ENCODE results near the gene KLK6.

DNA sequence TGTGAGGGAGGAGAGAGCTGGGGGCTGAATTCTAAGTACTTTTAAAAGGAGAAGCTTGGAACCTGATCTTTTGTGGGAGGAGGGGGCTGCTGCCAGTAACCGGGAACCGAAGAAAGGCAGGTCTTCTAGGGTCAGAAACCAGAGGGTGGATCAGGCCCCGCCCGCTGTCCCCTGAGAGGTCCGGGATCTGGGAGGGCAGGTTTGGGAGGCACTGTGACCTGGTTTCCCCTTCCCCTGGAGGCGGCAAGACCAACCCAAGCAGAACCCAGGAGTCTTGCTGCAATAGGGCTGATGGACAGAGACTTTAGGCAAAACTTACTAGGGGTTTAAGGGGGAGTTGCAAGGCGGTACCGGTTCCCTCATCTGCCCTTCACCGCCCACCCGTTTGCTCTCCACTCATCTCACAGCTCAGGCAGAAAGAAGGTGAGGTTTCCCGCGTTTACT lies 32.7 kb upstream of the KLK6 start:
- TF ChIP-seq POLR2A (IDR thresholded peaks at IDR 0.05; ENCODE audit: low read depth, low read length) (no peak), POLR2AphosphoS5 (IDR thresholded peaks at IDR 0.05; ENCODE audit: low read depth, low read length) (no peak), SPI1 (IDR thresholded peaks at IDR 0.05; ENCODE audit: low read depth, low read length) (no peak)
